HG02885 (cell line): ENCODE measurements around the gene C1orf21.
"Not testable (repeated sequence)": the region's sequence is repeated elsewhere in the genome, so short reads cannot be mapped to it uniquely, and the experiment has no call there.

Experiments used
- ATAC-seq: cut with Tn5 transposase; IDR thresholded peaks from one replicate; pipeline ENCODE4 v1.9.1; 2021; ENCODE audit warnings: mild to moderate bottlenecking; ENCODE audit not compliant: unreplicated experiment, poor library complexity

The C1orf21 gene

GRCh38 chr1:184582411-184582810, 195.6 kb downstream of the C1orf21 start:
- ATAC-seq: no peak

- no peak for ATAC-seq
These were observed 197.0 kb downstream of the C1orf21 start for GRCh38 chr1:184583849-184584248.

GRCh38 chr1:184588701-184589100, 201.9 kb downstream of the C1orf21 start:
- ATAC-seq: no peak

- no peak for ATAC-seq
These were observed 203.4 kb downstream of the C1orf21 start for GRCh38 chr1:184590163-184590750.

GRCh38 chr1:184593597-184593996, 206.8 kb downstream of the C1orf21 start:
- no peak for ATAC-seq

- no peak for ATAC-seq
These were observed 208.8 kb downstream of the C1orf21 start for GRCh38 chr1:184595596-184595995.

GRCh38 chr1:184596950-184597645, 210.3 kb downstream of the C1orf21 start:
- ATAC-seq: no peak

- no peak for ATAC-seq
These were observed 211.0 kb downstream of the C1orf21 start for GRCh38 chr1:184597650-184598357.

GRCh38 chr1:184598403-184599193, 211.8 kb downstream of the C1orf21 start:
- no peak for ATAC-seq

- ATAC-seq: no peak
These were observed 217.5 kb downstream of the C1orf21 start for GRCh38 chr1:184604152-184604900.

- ATAC-seq: no peak
These were observed 219.1 kb downstream of the C1orf21 start for GRCh38 chr1:184605941-184606340.

- no peak for ATAC-seq
These were observed 220.0 kb downstream of the C1orf21 start for GRCh38 chr1:184606786-184607185.

- no peak for ATAC-seq
These were observed 221.8 kb downstream of the C1orf21 start for GRCh38 chr1:184608581-184608980.

GRCh38 chr1:184608990-184609389, 222.2 kb downstream of the C1orf21 start:
- ATAC-seq: no peak

- no peak for ATAC-seq
These were observed 224.2 kb downstream of the C1orf21 start for GRCh38 chr1:184610876-184611595.

- not testable (repeated sequence) for ATAC-seq
These were observed 225.4 kb downstream of the C1orf21 start for GRCh38 chr1:184612229-184612628.

GRCh38 chr1:184614667-184615066, 227.8 kb downstream of the C1orf21 start:
- no peak for ATAC-seq

- ATAC-seq: no peak
These were observed 228.5 kb downstream of the C1orf21 start for GRCh38 chr1:184615301-184615700.

GRCh38 chr1:184616504-184616903, 229.7 kb downstream of the C1orf21 start:
- no peak for ATAC-seq
